GM21526 (cell line): Measurements from ENCODE around the gene RBM23.
A peak's percentile ranks its signal among the peaks of the same experiment; 100 is the strongest.
"Not testable (repeated sequence)": the region's sequence is repeated elsewhere in the genome, so short reads cannot be mapped to it uniquely, and the experiment has no call there.

Experiments
- ATAC-seq: cut with Tn5 transposase; IDR thresholded peaks from one replicate; pipeline ENCODE4 v1.9.1; 2021; ENCODE audit warnings: moderate library complexity; ENCODE audit not compliant: unreplicated experiment, low FRiP score

The RBM23 gene

DNA sequence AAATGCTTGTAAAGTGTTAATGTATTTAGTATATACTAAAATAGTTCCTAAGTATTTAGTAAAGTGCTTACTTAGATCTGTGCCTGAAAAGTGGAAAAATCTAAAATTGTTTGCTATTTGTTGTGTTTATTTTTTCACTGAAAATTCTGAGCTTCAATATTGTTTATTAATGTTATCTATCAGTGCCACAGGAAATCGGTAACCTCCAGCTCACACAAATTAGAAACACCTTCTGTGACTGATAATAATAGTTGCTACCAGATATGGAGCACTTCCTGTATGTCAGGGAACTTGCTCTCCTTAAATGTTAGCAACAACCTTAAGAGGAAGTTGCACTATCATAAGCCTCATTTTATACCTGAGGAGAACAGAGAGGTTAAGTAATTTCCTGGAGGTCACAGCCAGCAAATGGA lies 48.1 kb downstream of the RBM23 start:
- ATAC-seq, result peak; percentile 43

- no peak for ATAC-seq
These were observed 52.1 kb downstream of the RBM23 start for GRCh38 chr14:22866874-22867273.

DNA sequence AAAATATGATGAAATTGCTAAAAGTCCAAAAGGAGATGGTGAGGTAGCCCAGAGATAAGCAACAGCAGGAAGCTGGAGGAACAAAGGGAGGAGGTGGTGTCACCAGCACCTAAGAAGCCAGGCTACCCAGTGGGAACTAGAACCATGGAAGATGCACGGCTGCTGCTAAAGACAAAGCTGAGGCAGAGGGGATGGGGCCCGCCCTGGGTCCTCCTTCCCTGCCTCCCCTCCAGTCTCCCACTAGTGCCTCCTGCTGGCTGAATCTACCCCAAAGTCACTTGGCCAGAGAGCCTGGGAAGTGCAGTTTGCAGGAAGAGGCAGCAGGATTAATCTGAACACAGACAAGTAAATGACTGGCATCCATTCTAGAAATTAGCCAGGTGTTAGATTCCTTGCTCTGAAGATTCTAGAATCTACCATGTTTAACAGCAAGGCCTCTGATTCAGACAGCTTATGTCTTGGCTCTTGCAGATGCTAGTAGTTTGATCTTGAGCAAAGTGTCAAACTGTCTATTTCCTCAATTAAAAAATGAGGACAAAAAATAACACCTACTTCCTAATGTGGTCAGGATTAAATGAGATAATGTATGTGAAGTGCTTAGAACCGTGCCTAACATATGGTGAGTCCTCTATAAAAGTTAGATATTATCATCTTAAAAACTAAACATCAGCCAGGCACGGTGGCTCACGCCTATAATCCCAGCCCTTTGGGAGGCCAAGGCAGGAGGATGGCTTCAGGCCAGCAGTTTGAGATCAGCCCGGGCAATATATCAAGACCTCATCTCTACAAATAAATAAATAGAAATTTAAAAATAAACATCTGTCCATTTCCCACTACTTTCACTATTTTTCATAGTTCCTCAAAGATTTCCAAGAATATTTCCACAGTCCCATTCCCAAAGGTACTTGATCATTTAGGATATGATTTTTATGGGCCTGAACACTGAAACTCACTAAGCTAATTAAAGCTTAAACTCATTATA lies 53.2 kb downstream of the RBM23 start:
- ATAC-seq, result no peak

GRCh38 chr14:22864979-22865378 lies 54.0 kb downstream of the RBM23 start:
- no peak for ATAC-seq

- no peak for ATAC-seq
These were observed 57.3 kb downstream of the RBM23 start for GRCh38 chr14:22861651-22862050.

DNA sequence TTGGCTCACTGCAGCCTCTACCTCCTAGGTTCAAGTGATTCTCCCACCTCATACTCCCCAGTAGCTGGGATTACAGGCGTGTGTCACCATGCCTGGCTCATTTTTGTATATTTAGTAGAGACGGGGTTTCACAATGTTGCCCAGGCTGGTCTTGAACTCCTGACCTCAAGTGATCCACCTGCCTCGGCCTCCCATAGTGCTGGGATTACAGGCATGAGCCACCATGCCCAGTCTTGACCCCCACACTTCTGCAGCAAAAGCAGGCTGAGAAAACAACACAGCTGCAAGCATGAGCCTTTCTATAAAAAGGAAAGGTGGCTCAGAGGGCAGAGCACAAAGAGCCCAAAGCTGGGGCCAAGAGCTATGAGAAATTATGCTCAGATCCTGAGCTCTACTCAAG lies 58.6 kb downstream of the RBM23 start:
- ATAC-seq, result not testable (repeated sequence)

DNA sequence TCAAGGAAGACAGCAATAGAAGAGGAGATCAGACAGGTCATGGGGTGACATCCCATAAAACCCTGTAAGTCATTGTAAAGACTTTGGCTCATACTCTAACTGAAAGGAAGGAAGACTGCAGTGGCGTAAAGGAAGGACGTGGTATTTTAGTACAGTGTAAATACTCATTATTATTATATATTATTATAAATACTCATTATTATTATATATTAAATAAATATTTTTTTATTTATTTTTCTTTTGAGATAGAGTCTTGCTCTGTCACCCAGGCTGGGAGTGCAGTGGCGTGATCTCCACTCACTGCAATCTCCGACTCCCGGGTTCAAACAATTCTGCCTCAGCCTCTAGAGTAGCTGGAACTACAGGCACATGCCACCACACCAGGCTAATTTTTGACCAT lies 62.5 kb downstream of the RBM23 start:
- ATAC-seq, result no peak

GRCh38 chr14:22854963-22855724 lies 63.8 kb downstream of the RBM23 start:
- no peak for ATAC-seq

DNA sequence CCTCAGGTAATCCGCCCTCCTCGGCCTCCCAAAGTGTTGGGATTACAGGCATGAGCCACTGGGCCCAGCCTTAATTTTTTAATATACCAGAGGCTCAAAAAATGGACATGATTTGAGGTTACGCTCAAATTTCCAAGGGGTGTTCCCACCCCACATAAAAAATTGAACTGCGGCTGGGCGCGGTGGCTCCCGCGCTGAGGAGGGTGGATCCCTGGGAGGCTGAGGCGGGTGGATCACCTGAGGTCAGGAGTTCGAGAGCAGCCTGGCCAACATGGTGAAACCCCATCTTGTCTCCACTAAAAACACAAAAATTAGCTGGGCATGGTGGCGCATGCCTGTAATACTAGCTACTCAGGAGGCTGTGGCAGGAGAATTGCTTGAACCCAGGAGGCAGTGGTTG lies 64.7 kb downstream of the RBM23 start:
- ATAC-seq, result not testable (repeated sequence)

DNA sequence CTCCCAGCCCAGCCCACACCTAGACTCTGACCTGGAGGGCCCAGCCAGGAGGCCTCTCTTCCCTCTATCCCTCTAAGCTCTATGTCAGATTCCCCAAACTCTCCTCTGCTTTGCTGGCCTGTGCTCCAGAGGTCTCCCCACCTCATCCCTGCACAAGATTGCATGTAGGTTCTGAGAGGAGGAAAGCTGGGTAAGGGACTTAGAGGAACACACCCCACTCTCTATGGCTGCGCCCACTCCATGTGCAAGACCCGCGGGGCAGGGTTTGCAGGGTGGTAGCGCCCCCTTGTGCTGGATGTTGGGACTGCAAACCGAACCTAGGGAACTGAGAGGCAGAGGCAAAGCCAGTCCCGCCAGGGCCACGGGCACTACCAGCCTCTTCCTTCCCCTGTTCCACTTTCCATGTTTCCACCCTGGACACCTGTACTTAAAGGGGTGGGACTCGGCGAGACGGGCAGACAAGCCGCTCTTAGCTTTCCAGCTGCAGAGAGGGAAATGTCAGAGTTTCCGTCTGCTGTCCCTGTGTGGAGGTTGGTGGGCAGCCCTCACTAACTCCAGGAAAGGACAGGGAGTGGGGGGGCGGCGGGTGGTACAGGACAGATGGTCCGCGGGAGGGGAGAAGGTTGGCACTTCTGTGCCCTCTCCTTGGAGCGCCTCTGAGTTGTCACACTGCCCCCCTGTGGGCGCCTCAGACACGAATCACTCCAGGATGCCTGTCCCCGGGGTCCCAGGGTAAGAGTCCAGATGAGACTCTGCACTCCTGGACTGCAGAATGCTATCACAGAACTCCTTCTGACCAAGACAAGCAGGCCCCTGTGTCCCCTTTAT lies 65.8 kb downstream of the RBM23 start:
- peak; percentile 59 for ATAC-seq

GRCh38 chr14:22852599-22852939 lies 66.4 kb downstream of the RBM23 start:
- no peak for ATAC-seq

DNA sequence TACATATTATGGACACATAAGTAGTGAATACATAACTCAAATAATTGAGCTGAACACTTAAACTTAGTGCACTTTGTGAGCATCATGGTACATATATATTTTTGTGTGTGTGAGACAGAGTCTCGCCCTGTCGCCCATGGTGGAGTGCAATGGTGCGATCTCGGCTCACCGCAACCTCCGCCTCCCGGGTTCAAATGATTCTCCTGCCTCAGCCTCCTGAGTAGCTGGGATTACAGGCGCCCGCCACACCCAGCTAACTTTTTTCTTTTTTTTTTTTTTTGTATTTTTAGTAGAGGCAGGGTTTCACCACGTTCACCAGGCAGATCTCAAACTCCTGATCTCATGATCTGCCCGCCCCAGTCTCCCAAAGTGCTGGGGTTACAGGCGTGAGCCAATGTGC lies 66.8 kb downstream of the RBM23 start:
- ATAC-seq, result not testable (repeated sequence)

DNA sequence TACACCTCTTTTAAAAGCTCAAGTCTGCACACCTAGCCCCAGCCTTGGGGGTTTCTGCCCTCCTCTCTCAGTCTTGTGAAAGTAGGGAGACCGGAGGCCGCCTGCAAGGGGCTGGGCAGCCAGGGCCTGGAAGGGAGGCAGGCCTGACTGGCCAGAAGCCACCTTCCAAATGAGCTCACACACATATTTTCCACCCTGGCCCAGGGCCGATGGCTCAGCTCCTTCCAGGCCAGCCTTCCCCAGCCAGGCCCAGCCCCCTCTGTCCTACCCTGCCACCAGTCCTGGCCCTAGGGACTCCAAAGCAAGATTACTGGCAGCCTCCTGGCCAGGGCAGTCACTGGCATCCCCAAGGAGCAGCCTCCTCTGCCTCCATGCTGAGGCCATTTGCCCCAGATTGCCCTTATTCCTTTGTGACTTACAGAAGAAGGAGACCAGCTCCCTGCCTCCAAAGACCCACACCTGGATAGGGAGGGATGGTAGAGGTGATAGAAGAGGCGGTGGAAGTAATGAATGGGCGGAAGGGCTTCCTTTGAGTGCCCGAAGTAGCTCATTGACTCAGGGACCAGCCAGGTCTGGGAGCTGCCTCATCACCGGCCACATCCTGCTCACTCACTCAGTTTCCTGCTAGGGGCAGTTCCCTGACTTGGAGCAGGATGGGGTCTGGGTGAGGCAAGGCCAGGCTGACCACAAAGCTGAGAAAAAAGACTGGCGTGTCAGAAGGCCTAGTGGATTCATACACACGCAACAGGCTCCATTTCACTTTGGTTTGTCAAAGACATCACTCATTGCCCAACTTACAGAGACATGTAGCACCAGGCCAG lies 67.8 kb downstream of the RBM23 start:
- ATAC-seq, result no peak

- no peak for ATAC-seq
These were observed 69.6 kb downstream of the RBM23 start for GRCh38 chr14:22849212-22849819.

DNA sequence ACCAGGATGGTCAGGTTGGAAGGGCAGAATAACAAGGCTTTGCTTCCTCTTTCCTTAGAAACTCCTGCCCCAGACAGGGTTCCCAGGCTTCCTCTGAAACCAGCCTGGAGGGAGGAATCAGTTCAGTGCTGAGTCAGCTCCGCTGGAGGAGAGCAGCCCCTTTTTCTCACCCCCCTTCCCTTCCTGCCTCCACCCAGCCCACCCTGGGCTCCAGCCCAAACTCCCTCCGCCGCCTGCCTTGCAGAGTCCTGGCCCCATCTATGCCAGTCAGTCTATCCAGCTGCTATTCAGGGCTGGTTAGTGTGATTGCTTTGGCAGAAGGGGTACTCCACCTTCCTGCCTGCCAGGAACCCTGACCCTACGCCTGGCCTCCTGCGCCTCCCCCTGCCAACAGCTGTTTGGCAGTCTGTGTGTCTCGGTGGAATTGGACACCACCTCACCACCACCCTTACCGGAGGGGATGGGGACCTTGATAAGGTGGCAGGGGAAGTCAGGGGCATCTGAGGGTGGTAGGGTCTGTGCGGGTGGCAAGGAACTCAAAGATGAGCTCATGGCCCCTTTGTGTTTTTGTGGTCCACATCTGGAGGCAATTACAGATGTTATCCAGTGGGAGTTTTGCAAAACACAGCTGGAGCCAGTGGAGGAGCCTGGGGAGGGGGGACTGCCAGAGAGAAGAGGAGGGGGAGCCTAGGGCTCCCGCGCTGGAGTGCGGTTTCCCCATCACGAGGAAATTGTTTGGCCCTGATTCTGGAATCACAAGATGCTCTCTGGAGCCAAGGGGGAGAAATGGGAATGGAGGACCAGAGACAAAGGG lies 70.4 kb downstream of the RBM23 start:
- ATAC-seq, result no peak

DNA sequence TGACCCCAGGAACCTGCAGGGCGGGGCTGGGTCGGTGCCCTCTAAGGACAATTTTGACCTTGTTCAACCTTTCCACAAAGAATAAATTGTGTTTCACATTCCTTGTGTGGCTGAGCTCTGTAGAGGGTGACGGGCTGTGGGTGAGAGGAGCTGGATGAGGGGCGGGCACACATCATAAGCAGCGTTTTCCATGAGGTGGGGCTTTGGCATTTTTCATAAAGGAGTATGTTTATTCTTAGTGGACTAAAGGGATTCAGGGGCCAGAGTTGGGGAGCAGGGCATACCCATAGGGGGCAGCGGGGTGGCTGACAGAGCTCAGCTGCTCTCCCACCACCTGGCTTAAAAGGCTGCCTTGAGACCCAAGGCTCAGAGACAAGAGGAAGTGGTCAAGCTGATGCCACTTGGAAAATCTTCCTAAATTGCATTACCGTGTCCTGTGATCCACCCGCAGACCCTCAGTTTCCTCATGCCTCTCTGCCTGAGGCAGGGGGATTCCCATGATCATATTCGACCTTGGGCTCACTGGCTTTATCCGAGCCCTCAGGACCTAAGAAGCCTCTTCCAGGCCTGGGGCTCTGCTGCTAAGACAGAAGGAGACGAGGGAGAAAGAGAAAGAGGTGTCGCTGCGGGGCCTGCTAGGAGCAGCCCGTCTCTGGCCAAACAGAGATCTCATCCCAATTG lies 71.1 kb downstream of the RBM23 start:
- ATAC-seq, result no peak

DNA sequence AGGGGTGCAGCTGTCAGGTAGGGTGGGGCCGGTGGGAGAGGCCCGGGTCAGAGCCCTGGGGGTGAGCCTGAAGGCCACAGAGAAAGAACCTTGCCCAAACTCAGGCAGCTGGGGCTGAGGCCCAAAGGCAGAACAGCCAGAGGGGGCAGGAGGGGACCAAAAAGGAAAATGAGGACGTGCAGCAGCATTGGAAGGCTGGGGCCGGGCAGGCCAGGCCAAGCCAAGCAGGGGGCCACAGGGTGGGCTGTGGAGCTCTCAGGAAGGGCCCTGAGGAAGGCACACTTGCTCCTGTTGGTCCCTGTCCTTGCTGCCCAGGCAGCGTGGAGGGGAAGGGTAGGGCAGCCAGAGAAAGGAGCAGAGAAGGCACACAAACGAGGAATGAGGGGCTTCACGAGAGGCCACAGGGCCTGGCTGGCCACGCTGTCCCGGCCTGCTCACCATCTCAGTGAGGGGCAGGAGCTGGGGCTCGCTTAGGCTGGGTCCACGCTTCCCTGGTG lies 72.1 kb downstream of the RBM23 start:
- no peak for ATAC-seq
